Measurements from ENCODE around the gene UPK3B.
"Not testable (repeated sequence)": the region's sequence is repeated elsewhere in the genome, so short reads cannot be mapped to it uniquely, and the experiment has no call there.

The UPK3B gene

DNA sequence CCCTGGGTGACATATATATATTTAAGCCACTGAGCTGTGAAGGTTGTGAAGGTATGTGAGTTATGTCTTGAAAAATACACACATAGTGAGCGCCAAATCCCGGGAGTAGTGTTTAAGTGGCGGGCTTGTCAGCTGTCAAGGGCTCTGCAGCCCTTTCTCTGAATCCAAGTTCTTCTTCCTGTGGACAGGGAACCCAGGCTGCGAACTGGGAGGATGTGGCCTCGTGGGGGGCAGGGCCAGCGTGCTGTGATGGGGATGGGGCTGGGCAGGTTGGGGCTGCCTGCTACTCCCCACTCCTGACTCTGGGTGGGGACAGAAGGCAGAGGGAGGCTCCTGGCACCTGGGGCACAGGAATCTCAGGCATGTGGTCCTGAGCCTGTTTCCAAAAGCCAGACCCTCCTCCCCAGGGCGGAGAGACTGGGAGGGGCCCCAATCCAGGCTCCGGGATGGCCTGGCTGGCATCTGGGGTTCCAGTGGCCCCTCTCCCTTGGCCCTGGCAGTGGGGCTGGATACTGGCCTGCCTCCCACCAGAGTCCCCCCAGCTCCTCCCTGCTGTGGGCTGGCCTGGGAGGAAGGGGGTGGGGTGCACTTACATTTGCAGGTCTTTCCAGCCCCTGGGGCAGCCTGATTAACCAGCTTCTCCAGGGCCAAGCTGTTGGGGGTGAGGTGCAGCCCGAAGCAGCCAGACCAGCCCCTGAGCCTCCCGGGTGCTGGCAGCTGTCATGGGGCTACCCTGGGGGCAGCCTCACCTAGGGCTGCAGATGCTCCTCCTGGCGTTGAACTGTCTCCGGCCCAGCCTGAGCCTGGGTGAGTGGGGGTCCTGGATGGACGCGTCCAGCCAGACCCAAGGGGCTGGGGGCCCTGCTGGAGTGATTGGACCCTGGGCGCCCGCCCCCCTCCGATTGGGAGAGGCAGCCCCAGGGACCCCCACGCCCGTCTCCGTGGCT, at the start of gene UPK3B:
Gene UPK3B (plus strand): TSS at position 622 of the 947 bp plus-strand sequence. CDS start 101 bp downstream, at position 723.
- DNase-seq = no peak

DNA sequence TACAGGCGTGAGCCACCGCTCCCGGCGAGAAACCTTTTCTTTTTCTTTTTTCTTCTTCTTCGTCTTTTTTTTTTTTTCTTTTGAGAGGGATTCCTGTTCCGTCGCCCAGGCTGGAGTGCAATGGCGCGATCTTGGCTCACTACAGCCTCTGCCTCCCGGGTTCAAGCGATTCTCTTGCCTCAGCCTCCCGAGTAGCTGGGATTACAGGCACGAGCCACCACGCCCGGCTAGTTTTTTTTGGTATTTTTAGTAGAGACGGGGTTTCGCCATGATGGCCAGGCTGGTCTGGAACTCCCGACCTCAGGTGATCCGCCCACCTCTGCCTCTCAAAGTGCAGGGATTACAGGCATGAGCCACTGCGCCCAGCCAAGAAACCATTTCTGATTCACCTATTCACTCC, 49.6 kb upstream of the UPK3B start:
- DNase-seq = not testable (repeated sequence)

DNA sequence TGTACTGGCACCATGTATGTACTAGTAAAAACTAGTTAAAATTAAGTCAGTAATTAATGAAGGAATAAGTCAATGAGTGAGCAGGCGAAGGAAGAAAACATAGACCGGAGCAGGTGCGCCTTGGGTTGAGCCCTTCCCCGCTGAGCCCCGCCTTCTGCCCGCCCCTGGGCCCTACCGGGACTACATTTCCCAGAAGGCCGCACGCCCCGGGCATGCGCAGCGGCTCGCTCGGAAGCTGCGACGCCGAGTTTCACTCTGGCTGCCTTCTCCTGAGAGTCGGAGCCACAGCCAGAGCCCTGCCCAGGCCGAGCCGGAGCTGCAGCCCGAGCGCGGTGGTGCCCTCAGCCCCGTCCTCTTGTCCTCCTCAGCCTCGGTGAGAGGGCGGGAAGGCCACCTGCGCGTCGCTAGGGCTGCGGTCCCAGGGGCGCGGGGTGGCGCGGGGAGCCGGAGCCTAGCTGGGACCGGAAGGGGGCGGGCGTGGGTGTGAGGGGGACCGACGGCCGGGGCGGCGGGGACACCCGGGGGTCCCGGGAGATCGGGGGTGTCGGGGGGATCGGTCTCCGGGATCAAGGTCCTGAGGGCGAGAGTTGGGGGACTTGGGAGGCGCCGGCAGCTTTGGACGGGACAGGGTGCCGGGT, 48.8 kb upstream of the UPK3B start, which contains the start of gene DTX2:
Gene DTX2 (plus strand): TSS at position 246 of the 638 bp plus-strand sequence. CDS start 18,801 bp downstream, outside the sequence.
- not testable (repeated sequence) for DNase-seq

DNA sequence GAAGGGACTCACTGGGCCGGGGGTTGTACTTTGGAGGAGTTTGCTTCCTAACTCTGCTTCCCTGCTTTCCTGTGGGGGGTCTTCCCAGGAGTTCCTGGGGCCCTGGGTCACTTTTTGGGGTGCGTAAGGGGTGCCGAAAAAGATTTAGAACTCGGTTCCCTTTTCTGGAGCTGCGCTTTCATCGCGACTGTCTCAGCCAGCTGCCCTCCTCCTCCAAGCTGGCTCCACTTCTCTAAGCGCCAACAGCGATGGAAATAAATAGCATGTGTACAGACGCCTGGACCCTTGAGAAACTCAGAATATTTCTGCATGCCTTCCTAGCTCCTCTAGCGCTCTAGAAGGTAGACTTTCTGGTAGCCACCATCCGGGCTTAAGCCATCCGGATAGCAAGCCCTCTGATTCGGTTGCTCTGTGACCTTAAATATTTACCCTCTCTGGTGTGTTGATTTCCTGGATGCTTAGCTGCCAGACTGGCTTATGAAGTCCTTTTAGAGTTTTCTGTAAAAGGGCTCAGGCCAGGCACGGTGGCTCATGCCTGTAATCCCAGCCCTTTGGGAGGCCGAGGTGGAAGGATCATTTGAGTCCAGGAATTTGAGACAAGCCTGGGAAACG, 48.0 kb upstream of the UPK3B start:
- not testable (repeated sequence) for DNase-seq

DNA sequence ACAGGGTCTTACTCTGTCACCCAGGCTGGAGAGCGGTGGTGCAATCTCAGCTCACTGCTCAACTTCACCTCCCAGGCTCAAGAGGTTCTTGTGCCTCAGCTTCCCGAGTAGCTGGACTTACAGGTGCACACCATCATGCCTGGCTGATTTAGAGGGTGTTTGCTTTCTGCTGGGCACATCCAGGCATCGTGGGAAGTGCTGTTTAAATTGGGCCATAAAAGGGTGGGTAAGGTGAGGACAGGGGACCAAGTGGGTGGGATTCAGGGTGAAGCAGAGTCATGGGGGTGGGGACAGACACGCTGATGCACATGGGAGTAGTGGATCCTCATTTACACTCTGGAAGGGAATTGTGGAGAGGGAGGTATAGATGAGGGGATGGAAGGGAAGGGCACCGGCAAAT, 45.4 kb upstream of the UPK3B start:
- DNase-seq = not testable (repeated sequence)

DNA sequence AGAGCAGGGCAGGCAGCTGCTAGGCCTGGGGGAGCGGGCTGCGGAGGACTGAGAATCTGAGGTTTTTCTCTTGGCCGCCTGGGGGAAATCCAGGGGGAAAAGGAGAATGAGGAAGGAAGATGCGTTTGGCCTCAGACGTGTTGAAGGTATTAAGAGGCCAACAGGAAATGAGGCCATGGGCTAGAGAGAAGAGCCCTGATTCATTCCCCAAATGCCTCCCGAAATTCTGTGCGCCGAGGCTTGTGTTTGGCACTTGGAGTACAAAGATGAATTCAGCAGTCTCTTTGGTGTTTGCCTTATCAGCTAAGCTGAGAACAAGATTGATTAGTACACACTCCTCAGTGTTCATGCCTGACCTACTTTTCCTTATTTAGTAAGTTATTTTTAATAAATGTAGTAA, 44.4 kb upstream of the UPK3B start:
- DNase-seq = not testable (repeated sequence)

DNA sequence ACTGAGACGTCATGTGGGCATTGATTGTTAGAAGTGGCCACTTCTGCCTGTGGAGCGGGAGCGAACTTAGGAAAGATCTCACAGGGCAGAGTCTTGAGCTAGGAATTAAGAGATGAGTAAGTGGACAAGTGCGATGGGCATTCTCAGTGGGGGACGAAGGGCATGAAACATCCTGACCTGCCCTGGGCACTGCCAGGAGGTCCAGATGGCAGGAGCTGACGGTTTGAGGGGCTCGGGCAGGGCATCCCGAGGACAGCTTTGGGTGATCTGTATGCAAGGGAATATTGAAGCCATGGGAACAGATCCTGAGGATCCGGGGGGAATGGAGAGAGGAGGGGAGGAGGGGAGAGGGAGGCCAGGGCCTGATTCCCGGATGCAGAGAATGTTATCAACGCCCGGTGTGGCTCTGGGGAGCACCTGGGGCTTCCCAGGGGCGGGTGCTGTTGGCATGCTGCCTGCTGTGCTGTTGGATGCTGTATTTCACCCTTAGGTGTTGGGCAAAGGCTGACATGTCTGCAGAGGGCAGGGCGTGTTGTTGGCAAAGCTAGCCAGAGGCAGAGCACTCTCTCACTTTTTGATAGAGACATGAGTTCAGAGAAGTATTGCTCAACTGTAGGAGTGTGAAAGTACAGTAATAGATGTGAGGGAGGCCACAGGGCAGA, 42.5 kb upstream of the UPK3B start:
- not testable (repeated sequence) for DNase-seq

DNA sequence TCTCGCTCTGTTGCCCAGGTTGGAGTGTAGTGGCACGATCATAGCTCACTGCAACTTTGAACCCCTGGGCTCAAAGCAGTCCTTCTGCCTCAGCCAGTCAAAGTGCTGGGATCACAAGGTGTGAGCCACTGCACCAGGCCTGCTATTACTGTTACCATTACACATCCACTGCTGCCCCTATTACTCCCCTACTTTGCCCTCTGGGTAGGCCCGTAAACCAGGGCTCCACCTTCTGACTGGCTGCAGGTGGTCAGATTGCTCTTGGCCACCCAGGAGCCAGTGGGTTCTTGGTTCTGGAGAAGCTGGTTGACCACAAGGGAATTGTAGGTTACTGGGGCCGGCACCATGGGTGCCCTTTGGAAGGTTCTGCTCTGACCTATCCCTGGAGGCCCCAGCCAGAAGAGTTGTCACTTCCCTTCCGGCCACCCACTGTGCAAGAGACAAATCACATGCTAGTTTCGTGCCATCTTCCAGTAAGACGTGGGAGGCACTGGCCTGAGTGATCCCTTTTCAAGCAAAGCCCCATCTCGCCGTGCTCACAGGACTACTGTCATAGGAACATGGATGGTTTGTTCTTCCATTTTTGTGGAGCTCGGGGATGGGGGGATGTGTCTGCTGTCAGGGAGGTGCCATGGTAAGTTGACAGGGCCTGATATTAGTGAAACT, 38.7 kb upstream of the UPK3B start:
- not testable (repeated sequence) for DNase-seq

DNA sequence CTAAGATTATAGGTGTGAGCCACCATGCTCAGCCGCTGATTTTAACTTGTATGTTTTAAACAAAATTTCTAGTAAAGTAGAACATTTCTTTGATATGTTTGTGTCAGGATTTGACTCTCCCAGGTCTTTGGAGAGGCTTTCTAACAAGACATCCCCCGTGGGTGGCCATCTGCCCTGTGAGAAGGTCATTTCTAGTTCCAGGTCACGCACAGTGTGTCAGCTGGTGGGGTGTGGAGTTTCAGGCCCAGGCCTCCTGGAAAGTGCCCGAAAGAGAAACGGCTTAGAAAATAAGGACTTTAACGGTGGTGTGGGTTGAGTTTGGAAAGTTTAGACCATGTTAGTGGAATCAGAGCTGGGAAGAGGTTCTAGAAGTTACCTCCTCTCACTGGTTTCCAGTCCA, 37.3 kb upstream of the UPK3B start:
- DNase-seq = not testable (repeated sequence)

DNA sequence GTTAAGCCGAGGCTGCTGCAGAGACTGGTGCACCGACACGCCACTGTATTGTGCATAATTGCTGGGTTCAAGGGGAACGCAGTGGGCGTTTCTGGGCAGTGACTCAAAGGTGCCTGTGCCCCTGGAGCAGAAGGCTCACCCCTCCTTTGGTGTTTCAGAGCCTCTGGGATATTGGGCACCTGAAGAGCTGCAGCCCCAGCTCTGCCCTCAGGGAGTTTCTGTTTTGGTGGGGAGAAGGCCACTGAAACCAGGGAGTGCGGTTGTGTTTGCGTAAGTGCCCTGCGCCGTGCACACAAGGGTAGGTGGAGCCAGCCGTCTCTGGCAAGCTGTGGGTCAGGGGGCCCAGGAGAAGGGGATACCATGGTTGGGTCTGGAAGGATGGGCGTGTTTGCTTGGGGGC, 34.1 kb upstream of the UPK3B start:
- DNase-seq = not testable (repeated sequence)

DNA sequence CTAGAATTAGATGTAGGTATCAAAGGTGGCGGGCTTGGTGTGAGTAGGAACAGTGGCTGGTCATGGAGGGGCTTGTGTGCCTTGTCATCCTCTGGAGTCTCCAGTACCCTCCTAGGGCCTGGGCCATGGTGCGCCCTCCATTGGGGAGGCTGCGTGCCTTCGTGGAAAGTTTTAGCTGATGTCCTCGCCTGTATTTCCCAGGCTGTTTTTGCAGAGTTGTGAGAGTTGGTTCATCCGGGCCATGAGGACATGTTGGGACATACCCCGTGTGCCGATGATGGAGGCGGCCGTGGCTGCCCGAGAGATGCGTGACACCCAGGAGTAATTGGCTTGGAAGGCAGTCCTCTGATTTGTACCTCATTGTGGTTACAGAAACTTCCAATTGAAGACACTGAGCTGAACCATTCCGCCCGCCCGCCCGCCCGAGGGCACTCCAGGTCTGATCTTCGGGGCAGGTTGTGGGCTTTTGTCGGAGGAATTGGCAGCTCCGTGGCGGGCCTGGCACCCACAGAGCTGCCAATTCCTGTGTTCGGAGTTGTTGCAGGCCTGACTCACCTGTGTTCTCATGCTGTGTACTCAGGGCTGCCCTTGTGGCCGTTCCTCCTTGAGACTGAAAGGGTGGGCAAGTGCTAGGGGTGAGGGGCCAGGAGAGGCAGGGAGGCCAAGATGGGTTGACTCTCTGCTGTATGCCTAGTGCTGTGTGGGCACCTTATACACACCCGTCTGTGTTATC, 33.4 kb upstream of the UPK3B start:
- not testable (repeated sequence) for DNase-seq

DNA sequence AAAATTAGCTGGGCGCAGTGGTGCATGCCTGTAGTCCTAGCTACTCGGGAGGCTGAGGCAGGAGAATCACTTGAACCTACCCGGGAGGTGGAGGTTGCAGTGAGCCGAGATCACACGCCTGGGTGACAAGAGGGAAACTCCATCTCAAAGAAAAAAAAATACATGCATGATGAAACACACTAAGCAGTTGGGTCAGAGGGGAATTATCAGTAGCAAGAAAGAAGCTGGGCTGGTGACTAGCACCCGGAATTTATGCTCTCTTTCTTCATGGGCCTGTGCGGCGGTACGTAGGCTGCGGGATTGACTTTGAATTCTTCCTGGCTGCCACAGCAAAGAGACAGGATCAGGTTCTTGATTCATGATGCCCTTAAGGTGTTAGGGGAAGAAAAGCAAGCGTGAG, 30.7 kb upstream of the UPK3B start:
- DNase-seq = not testable (repeated sequence)

DNA sequence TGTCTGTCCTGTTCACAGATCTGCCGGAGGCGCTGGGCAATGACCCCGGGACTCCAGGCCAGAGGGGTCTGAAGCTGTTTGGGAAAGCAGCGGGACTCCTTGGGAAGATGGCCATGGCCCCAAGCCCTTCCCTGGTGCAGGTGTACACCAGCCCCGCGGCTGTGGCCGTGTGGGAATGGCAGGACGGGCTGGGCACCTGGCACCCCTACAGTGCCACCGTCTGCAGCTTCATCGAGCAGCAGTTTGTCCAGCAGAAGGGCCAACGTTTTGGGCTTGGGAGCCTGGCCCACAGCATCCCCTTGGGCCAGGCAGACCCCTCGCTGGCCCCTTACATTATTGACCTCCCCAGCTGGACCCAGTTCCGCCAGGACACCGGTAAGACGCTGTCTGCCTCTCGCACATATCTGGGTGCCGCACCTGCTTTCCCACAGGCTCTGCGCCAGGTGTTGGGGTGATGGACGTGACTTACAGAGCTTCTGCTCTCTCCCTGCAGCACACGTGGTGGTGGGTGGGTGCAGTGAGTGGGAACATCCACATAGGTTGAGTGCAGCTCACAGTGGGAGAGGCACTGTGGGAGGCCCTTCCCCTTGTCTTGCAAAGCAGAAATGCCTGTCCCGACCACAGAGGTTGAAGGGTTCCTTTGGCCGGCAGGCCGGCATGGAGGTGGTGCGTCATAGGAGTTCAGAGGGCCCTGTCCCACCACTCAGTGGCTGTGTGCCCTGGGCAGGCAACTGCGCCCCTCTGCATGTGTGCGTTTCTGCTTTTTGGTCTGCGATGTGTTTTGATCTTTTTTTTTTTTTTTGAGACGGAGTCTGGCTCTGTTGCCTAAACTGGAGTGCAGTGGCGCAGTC, 29.7 kb upstream of the UPK3B start:
- not testable (repeated sequence) for DNase-seq

DNA sequence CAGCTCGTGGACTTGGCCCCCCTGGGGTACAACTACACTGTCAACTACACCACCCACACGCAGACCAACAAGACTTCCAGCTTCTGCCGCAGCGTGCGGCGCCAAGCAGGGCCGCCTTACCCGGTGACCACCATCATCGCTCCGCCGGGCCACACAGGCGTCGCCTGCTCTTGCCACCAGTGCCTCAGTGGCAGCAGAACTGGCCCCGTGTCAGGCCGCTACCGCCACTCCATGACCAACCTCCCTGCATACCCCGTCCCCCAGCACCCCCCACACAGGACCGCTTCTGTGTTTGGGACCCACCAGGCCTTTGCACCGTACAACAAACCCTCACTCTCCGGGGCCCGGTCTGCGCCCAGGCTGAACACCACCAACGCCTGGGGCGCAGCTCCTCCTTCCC, 27.7 kb upstream of the UPK3B start:
- DNase-seq = not testable (repeated sequence)

DNA sequence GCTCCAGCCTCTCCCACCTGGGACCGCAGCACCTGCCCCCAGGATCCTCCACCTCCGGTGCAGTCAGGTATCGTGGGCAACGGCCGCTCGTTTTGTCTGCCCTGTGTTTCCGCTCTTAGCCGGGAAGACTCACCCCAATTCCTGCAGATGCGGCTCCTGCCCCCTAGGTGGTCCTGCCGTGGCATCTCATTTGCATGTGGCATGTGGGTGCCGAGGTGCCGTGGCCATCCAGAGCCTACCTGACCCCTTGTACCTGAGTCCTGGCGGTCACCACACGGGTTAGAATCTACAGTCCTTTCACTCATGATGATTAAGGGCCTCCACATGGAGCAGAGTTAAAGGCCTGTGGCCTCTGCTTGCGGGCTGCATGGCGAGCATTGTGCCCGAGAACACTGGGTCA, 27.3 kb upstream of the UPK3B start:
- not testable (repeated sequence) for DNase-seq

DNA sequence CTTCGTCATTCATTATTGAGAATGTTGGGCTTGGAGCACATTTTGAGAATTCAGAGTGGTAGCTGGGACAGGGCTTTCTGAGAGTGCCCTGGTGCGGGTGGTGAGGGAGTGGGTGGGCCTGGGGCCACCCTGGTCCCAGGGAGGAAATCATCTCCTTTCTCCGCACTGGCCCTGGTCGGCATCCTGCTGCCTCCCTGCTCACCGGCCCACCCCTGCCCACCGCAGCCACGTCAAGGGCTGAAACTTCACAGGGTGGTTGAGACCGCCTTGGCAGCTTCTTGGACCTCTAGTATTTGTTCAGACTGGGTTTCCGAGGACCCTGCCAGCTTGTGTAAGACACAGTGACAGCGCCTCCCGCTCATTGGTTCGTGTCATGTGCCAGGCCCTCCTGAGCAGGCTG, 25.9 kb upstream of the UPK3B start:
- DNase-seq = not testable (repeated sequence)

DNA sequence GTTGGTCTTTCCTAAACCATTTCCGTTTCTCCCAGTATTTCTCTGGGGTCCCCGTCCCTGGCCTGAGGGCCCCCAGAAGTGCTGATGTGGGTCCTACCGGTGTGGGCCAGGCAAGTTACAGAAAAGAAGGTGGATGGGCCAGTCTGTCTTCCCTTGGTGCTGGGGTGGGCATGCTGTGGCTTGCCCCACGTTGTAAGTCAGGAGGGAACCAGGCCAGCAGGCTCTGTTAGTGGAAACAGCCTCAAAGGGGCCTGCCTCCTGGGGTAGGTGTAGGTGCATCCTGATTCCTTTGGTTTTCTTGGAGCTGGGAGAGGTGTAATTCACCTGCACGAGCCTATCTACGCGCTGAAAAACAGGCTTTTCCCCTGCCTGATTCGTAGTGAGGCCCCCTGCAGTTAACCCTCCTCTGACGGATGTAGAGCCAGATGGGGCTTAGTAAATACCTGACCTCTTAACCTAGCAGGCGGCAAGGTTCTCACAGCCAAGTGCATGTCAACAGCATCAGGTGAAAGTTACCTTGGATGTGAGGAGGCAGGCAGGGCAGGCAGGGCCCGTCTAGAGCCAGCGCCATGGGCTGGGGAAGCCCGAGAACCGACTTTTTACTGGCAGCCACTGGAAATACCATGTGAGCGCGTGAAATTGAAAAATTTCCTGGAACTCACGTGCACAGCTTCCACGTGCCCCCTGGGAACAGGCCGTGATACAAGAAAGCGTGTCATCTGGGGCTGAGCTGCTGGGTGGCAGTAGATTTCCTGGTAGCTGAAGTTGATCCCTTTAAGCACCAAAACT, 24.3 kb upstream of the UPK3B start:
- DNase-seq = not testable (repeated sequence)

DNA sequence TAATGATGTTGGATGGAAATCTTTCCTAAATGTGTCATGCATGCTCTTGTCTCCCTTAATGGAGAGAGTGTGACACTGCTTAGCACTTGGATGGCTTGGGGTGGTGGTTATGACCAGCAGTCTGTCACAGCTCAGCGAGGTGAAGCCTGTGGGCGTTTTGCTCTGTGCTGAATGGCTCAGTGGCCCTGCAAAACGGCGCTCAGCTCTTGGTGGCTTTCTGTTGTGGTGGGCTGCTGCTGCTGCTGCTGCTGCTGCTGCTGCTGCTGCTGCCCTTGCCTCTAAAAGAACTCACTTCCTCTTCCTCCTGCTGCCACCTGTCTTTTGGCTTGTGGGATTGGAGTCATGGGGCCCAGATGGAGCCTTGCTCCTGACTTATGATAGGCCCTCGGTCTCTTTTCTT, 23.7 kb upstream of the UPK3B start:
- not testable (repeated sequence) for DNase-seq

DNA sequence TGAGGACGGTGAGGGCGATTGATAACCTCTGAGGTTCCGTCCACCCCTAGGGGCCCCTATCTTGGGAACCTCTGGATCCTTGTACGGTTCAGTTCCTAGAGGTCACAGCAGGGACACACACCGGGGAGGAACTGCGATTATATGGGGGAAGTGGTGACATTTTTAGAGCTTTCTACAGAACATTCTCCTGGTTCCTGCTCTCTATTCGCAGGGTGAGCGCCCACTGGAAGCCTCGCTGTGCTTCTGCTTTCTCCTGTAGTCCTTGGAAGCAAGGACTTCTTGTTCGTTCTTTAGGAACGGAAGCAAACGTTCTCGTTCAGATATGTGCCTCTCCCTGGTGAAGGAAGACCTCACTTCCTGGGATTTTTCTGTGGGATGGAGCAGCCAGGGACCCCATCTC, 22.4 kb upstream of the UPK3B start:
- DNase-seq = not testable (repeated sequence)

DNA sequence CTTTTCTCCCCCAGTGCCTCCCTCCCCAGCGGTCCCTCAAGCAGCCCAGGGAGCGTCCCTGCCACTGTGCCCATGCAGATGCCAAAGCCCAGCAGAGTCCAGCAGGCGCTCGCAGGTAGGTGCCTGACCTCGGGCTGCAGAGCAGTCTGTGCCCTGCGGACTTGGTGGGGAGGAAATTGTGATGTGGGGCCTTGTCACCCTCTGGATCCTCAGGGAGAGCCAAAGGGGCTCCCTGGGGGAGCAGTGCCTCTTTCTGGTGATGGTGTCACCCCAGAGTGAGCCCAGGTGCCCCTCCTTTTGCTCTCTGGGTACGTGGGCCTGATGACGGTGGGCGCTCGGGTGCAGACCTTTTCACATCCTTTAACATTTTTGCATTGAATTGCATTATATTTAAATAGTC, 18.2 kb upstream of the UPK3B start:
- DNase-seq = not testable (repeated sequence)
